Stimulated activated naive CD8-positive, alpha-beta T cell treated with anti-CD3 and anti-CD28 coated beads, Interleukin-15, Interleukin-2, amounts not matched to agents 100 ng/mL and 50 ng/mL, for 24 hours (primary cell): ENCODE results near the gene ACSS1.

ENCODE experiments used
- H3K27ac Mint-ChIP-seq: one replicate; pipeline ENCODE4 v1.8.0; 2021; ENCODE audit warnings: mild to moderate bottlenecking, mixed read lengths
- H3K27me3 Mint-ChIP-seq: one replicate; pipeline ENCODE4 v1.8.0; 2021; ENCODE audit warnings: mixed read lengths
- H3K36me3 Mint-ChIP-seq: one replicate; pipeline ENCODE4 v1.8.0; 2021; ENCODE audit warnings: low read depth, mixed read lengths
- H3K4me1 Mint-ChIP-seq: one replicate; pipeline ENCODE4 v1.8.0; 2021; ENCODE audit warnings: low read depth, mixed read lengths
- H3K4me3 Mint-ChIP-seq: one replicate; pipeline ENCODE4 v1.8.0; 2021; ENCODE audit warnings: mild to moderate bottlenecking, mixed read lengths
- H3K9me3 Mint-ChIP-seq: one replicate; pipeline ENCODE4 v1.8.0; 2021; ENCODE audit warnings: mixed read lengths

ACSS1 gene

GRCh38 chr20:24998121-24998520 is 59.8 kb downstream of the ACSS1 start:
- Mint-ChIP-seq H3K9me3 (no peaks in the 10 kb centered on the region), H3K4me1 (peaks cover 32% of the 10 kb centered on the region), H3K27me3 (no peaks in the 10 kb centered on the region), H3K36me3 (peaks cover 6% of the 10 kb centered on the region), H3K4me3 (no peak overlapping the region), H3K27ac (no peak overlapping the region)

DNA sequence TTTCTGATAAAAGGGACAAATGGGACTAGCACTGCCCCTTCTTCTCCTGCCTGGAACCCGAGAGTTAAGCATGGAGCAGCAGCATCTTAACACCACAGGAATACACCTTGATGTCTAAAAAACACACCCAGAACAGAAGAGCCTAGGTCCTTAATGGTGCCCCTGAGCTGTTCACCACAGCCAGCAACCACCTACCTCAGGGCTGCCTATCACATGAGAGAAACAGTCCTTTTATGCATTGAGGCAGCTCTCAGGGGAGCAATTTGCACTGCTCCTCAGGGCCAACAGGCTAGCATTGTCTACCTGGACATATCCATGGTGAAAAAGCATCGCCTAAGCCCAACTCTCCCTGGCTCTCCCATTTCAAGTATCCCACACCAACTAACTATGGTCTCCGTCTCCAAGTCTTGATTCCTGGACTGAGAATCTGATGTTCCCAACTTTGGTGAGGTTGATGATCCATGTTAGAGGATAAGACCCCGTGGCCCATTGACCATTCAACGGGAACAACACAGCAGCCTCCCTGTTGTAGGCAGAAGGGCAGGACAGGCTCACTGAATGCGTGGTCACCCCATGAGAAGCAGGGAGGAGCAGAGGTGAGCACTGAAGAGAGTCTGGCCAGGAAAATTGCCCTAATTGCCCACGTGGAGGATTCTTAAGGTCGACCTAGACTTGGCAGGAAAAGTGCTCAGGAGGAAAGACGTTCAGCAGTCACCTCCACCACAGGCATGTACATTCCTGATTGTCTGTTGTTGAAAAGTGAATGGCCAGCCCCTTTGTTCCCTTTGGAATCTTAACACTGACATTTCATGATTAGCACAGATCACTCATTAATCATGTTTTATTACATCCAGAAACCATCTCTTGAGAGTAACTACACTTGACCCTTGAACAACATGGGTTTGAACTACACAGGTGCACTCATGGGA is 61.2 kb downstream of the ACSS1 start:
- H3K9me3 Mint-ChIP-seq: no peaks in the 10 kb centered on the region
- no peak overlapping the region for H3K27ac Mint-ChIP-seq
- H3K36me3 Mint-ChIP-seq: no peaks in the 10 kb centered on the region
- no peaks in the 10 kb centered on the region for H3K27me3 Mint-ChIP-seq
- no peak overlapping the region for H3K4me3 Mint-ChIP-seq
- peaks cover 36% of the 10 kb centered on the region for H3K4me1 Mint-ChIP-seq

GRCh38 chr20:24995741-24996448 is 62.0 kb downstream of the ACSS1 start:
- no peak overlapping the region for H3K4me3 Mint-ChIP-seq
- H3K27ac Mint-ChIP-seq: no peak overlapping the region
- peaks cover 44% of the 10 kb centered on the region for H3K4me1 Mint-ChIP-seq
- no peaks in the 10 kb centered on the region for H3K9me3 Mint-ChIP-seq
- H3K27me3 Mint-ChIP-seq: no peaks in the 10 kb centered on the region
- no peaks in the 10 kb centered on the region for H3K36me3 Mint-ChIP-seq

- peaks cover 9% of the 10 kb centered on the region for H3K36me3 Mint-ChIP-seq
- peaks cover 47% of the 10 kb centered on the region for H3K4me1 Mint-ChIP-seq
- H3K27ac Mint-ChIP-seq: no peak overlapping the region
- H3K4me3 Mint-ChIP-seq: no peak overlapping the region
- no peaks in the 10 kb centered on the region for H3K27me3 Mint-ChIP-seq
- no peaks in the 10 kb centered on the region for H3K9me3 Mint-ChIP-seq
Observed at GRCh38 chr20:24994470-24995368, 63.2 kb downstream of the ACSS1 start.

DNA sequence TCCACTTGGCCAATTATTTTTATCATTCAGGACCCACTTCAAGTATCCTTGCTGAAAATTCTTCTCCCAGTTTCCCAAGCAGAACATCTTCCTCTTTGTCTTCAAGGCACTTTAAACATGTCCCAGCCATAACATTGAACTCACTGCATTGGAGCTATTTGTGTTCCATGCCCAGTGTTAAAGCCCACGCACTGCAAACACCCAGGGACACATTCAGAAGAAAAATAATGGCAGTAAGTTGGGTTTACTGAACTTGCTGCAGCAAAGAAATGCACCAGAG is 63.8 kb downstream of the ACSS1 start:
- peaks cover 53% of the 10 kb centered on the region for H3K4me1 Mint-ChIP-seq
- peak overlapping the region; percentile 32 for H3K27ac Mint-ChIP-seq
- peak overlapping the region; percentile 45 for H3K4me3 Mint-ChIP-seq

DNA sequence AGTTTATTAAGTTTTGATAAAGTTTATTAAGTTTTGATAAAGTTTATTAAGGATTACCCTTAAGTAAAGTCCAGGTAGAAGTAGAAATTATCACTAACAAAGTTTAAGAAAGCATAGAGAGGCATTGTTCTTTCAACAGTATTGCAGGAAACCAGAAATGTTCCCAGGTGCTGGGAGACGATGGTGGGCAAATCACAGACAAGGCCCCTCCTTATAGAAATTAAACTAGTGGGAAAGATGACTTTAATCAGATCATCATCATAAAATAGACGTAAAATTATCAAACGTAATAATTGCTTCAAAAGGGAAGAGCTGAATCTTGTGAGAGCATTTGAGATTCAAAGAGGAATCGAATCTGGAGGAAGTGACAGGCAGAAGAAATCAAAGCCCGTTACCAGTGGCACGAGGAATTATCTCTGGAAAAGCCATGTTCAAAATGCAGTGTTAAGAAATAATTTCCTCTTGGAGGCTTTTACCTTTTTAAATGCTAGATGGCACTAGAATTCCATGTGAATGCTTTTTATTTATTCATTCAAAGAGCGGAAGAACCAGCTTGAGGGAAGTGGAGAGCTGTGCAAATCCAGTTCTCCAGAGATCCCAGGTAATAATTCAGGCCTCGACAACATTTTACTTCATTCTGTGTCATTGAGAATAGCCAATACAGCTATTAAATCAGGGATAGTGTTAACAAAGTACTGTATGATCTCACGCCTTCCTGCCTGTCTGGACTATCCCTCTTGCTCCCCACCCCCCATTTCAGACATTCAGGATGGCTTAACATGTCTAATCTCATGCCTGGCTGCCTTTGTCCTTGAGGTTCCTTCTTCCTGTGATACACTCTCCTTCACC is 64.4 kb downstream of the ACSS1 start:
- Mint-ChIP-seq H3K27me3 (no peaks in the 10 kb centered on the region), H3K27ac (peak overlapping the region; percentile 93), H3K4me1 (peaks cover 59% of the 10 kb centered on the region), H3K36me3 (peaks cover 19% of the 10 kb centered on the region), H3K4me3 (peak overlapping the region; percentile 97), H3K9me3 (no peaks in the 10 kb centered on the region)

More for the DNA sequence above, 63.8 kb downstream of the ACSS1 start:
- Mint-ChIP-seq H3K27me3 (no peaks in the 10 kb centered on the region), H3K9me3 (no peaks in the 10 kb centered on the region), H3K36me3 (peaks cover 13% of the 10 kb centered on the region)

DNA sequence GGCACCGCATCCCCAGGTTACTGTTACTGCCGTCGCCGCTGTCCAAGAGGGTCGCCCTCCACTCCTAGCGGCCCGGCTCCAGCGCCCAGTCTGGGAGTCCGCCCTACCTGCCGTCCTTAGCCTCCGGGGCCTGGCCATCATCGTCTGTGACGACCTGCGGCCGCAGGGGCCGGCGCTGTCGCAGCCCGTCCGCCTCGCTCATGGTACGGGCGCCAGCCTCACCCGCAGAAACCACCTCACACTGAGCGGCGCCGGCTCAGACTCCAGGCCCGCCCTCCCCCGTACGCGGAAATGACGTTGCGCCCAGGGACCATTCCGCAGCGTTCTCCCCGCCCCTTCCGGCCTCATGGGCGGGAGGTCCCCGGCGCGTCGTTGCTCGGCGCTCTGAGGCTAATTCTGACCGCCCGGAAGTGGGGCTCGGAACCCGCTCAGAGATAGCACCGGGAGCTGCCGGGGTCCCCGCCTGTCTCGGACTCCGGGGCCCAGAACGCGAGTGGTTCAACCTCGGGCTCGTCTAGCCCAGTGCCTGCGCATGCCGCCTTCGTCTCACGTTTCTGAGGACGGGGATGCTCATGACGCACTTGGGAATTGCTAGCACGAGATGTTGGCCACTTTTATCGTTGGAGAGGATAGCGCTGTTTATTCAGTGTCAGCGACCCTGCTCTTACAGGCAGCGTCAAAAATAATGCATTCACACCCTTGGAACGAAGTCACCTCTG is 65.3 kb downstream of the ACSS1 start, which contains the start of gene APMAP:
Gene APMAP (minus strand): TSS at position 265 of the 719 bp plus-strand sequence. CDS start 63 bp downstream, at position 202.
- H3K4me3 Mint-ChIP-seq: peak within 1 kb of the TSS; percentile 97
- H3K36me3 Mint-ChIP-seq: peaks cover 21% of the 10 kb centered on the region
- H3K27me3 Mint-ChIP-seq: no peaks in the 10 kb centered on the region
- H3K4me1 Mint-ChIP-seq: peaks cover 68% of the 10 kb centered on the region
- H3K27ac Mint-ChIP-seq: peak within 1 kb of the TSS; percentile 93
- H3K9me3 Mint-ChIP-seq: no peaks in the 10 kb centered on the region

DNA sequence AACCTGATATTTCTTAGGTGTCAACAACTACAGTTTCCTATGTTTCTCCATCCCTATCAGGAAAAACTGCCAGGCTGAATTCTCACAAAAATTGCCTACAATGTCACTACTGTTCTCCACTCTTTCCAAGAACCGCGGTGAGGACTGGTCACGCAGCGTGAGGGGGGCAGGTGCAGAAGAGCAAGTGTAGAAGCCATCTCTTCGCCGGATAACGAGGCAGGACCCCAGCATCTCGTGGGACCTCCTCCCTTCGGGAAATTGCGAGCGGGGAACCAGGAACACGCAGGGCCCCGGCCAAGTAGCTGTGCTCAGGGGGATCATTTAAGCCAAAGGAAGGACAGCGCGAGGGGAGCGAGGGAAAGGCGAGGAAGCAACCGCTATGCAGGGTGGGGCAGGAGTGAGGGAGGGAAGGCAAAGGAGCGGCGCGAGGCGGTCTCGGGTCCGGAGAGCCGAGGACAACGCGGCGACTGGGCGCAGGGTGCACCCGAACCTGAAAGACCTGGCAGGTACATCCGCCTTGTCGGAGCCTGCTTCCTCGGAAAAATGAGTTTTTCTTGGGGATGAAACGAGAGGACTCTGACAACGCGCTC is 65.9 kb downstream of the ACSS1 start:
- H3K4me3 Mint-ChIP-seq: peak overlapping the region; percentile 97
- no peaks in the 10 kb centered on the region for H3K27me3 Mint-ChIP-seq
- H3K9me3 Mint-ChIP-seq: no peaks in the 10 kb centered on the region
- peaks cover 21% of the 10 kb centered on the region for H3K36me3 Mint-ChIP-seq
- peak overlapping the region; percentile 93 for H3K27ac Mint-ChIP-seq
- H3K4me1 Mint-ChIP-seq: peaks cover 75% of the 10 kb centered on the region

DNA sequence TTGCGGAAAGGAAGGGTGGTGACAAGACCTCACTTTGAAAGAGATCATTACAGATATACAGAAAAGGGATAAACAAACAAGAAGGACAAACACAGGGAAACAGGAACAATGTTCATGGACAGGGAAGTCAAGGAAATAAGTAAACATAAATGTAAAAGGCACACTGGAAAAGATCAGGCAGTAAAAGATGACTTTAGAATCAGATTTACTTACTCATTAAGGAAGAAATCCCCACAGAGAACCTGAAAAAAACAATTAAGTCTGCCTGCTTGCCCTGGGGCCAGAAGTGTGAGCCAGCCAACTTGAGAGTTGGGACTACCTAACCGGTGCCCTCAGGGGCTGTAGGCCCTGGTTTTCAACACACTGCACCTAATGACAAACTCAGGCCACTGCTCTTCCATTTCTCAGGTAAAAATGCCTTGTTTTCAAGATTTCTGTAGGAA is 67.1 kb downstream of the ACSS1 start:
- Mint-ChIP-seq H3K4me3 (peak overlapping the region; percentile 97), H3K27ac (peak overlapping the region; percentile 93), H3K4me1 (peaks cover 86% of the 10 kb centered on the region), H3K9me3 (no peaks in the 10 kb centered on the region), H3K27me3 (no peaks in the 10 kb centered on the region), H3K36me3 (peaks cover 21% of the 10 kb centered on the region)

DNA sequence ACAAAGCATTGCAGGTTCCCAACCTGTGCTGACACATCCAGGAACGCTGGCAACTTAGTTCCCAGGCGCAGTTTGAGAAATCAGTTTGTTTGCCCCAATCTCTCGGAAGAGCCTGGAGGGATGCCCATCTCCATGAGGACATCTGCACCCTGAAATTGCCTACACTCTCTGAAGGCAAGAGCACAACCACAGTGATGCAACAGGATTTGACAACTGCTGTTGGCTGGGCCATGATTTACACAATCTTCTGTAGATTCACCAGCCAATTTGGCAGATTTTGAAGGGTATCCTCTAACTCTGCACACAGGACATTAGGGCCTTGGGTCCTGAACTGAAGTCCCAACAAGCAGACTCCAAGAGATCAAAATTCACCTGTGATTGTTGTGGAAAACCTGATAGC is 68.8 kb downstream of the ACSS1 start:
- no peak overlapping the region for H3K27ac Mint-ChIP-seq
- H3K4me3 Mint-ChIP-seq: no peak overlapping the region
- no peaks in the 10 kb centered on the region for H3K9me3 Mint-ChIP-seq
- no peaks in the 10 kb centered on the region for H3K27me3 Mint-ChIP-seq
- H3K4me1 Mint-ChIP-seq: peaks cover 89% of the 10 kb centered on the region
- H3K36me3 Mint-ChIP-seq: peaks cover 28% of the 10 kb centered on the region

GRCh38 chr20:24987873-24988835 is 69.8 kb downstream of the ACSS1 start:
- H3K27ac Mint-ChIP-seq: no peak overlapping the region
- no peaks in the 10 kb centered on the region for H3K27me3 Mint-ChIP-seq
- H3K4me1 Mint-ChIP-seq: peaks cover 79% of the 10 kb centered on the region
- H3K36me3 Mint-ChIP-seq: peaks cover 36% of the 10 kb centered on the region
- no peaks in the 10 kb centered on the region for H3K9me3 Mint-ChIP-seq
- H3K4me3 Mint-ChIP-seq: no peak overlapping the region

DNA sequence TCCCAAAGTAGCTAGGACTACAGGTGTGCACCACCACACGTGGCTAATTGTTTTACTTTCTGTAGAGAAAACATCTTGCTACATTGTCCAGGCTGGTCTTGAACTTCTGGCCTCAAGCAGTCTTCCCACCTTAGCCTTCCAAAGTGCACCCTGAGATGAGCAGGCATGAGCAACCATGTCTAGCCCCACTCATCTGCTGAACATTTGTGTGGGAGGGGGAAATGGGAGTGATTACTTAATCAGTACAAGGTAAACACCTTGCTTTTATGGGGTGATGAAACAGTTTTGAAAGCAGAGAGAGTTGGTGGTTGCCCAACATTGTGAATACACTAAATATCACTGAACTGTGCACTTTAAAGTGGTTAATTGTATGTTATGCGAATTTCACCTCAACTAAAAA is 70.7 kb downstream of the ACSS1 start:
- Mint-ChIP-seq H3K4me1 (peaks cover 82% of the 10 kb centered on the region), H3K27me3 (no peaks in the 10 kb centered on the region), H3K36me3 (peaks cover 45% of the 10 kb centered on the region), H3K9me3 (no peaks in the 10 kb centered on the region), H3K27ac (no peak overlapping the region), H3K4me3 (peak overlapping the region; percentile 9)
